DOHH2 (cell line): Measurements from ENCODE around the gene TMEM184A.
"Not testable (repeated sequence)": the region's sequence is repeated elsewhere in the genome, so short reads cannot be mapped to it uniquely, and the experiment has no call there.

ENCODE experiments used
- H3F3A ChIP-seq: fragments of 200-600 bp; sonication (generic), shearing (Covaris generic); 2 replicates; pipeline ENCODE4 v1.6.0; 2016; ENCODE audit warnings: antibody characterized with exemption, mild to moderate bottlenecking; ENCODE audit not compliant: control insufficient read depth, insufficient read depth
- H3K27ac ChIP-seq: fragments of 200-600 bp; sonication (generic); 2 replicates; pipeline ENCODE4 v1.5.1; 2014; ENCODE audit warnings: low read depth, mild to moderate bottlenecking, low read length, moderate library complexity
- H3K27me3 ChIP-seq: fragments of 200-600 bp; sonication (generic); 2 replicates; pipeline ENCODE4 v1.6.1; 2014; ENCODE audit warnings: mild to moderate bottlenecking, low read length, mixed read lengths; ENCODE audit not compliant: control insufficient read depth
- H3K36me3 ChIP-seq: fragments of 200-600 bp; sonication (generic); 2 replicates; pipeline ENCODE4 v1.6.1; 2014; ENCODE audit warnings: mild to moderate bottlenecking, low read length, moderate library complexity, mixed read lengths; ENCODE audit not compliant: control insufficient read depth
- H3K4me1 ChIP-seq: fragments of 200-600 bp; sonication (generic); 2 replicates; pipeline ENCODE4 v1.6.1; 2014; ENCODE audit warnings: mild to moderate bottlenecking, low read length, mixed read lengths; ENCODE audit not compliant: control insufficient read depth
- H3K4me2 ChIP-seq: fragments of 200-600 bp; sonication (generic); 2 replicates; pipeline ENCODE4 v1.6.0; 2014; ENCODE audit warnings: mild to moderate bottlenecking, low read length, moderate library complexity
- H3K4me3 ChIP-seq: fragments of 200-600 bp; sonication (generic); 2 replicates; pipeline ENCODE4 v1.5.1; 2014; ENCODE audit warnings: mild to moderate bottlenecking, low read length, mixed read lengths
- H3K79me2 ChIP-seq: fragments of 200-600 bp; sonication (generic); 2 replicates; pipeline ENCODE4 v1.6.1; 2014; ENCODE audit warnings: mild to moderate bottlenecking, low read length, mixed read lengths; ENCODE audit not compliant: control insufficient read depth
- H3K9me2 ChIP-seq: fragments of 200-600 bp; sonication (generic); replicated peaks from 2 replicates; pipeline ENCODE4 v1.6.1; 2014; ENCODE audit warnings: mild to moderate bottlenecking, low read length, mixed read lengths; ENCODE audit not compliant: control insufficient read depth
- H3K9me3 ChIP-seq: fragments of 200-600 bp; sonication (generic); 2 replicates; pipeline ENCODE4 v1.6.1; 2014; ENCODE audit warnings: antibody characterized with exemption, low read length, mixed read lengths; ENCODE audit not compliant: control insufficient read depth, insufficient read depth
- H4K20me1 ChIP-seq: fragments of 200-600 bp; sonication (generic); 2 replicates; pipeline ENCODE4 v1.6.0; 2014; ENCODE audit warnings: low read depth, mild to moderate bottlenecking, antibody characterized with exemption, low read length, moderate library complexity; ENCODE audit not compliant: control insufficient read depth, insufficient read depth
- EZH2phosphoT487 ChIP-seq: fragments of 200-600 bp; sonication (generic); IDR thresholded peaks from 2 replicates; pipeline ENCODE4 v1.6.1; 2017; ENCODE audit warnings: borderline replicate concordance, mild to moderate bottlenecking, antibody characterized with exemption, low read length, moderate library complexity, mixed read lengths
- TF ChIP-seq, protein P1 (sequence below): fragments of 200-600 bp; sonication (generic); IDR thresholded peaks from one replicate; pipeline ENCODE4 v1.5.1; 2014; ENCODE audit warnings: antibody characterized with exemption, mild to moderate bottlenecking, low read depth, low read length; ENCODE audit not compliant: poor library complexity, severe bottlenecking

TMEM184A gene

DNA sequence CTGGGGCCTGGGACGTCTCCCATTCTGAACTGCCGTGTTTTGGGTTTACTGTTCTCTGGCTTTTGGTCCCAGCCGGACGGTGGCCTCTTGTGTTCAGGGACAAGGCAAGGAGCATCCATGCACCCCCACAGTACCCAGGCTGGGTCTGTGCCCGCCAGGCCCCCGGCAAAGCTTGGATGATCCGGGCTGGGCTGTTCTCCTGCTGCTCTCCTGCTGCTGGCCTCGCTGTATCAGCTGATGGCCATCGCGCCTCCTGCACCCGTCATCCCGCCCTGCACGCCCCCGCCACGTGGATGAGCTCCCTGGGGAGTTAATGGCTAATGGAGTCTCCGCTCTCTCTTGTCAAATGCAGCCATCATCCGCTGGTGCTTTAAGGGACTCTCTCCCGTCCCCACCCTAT lies 28.7 kb upstream of the TMEM184A start:
- Histone ChIP-seq H3K27me3 (peaks cover 7% of the 10 kb centered on the region; the same call in 1 of the 2 replicates), H3K4me2 (no peak overlapping the region), H3K9me3 (no peaks in the 10 kb centered on the region), H3K4me3 (no peak overlapping the region), H3K4me1 (no peaks in the 10 kb centered on the region), H3F3A (no peaks in the 10 kb centered on the region), H3K27ac (no peak overlapping the region), H3K79me2 (no peaks in the 10 kb centered on the region), H4K20me1 (0 out of 2 replicates have a peak, but pooled peaks cover 2% of the 10 kb centered on the region), H3K36me3 (no peaks in the 10 kb centered on the region), H3K9me2 (no peaks in the 10 kb centered on the region)
- TF ChIP-seq EZH2phosphoT487: no peak
- TF ChIP-seq, protein P1, sequence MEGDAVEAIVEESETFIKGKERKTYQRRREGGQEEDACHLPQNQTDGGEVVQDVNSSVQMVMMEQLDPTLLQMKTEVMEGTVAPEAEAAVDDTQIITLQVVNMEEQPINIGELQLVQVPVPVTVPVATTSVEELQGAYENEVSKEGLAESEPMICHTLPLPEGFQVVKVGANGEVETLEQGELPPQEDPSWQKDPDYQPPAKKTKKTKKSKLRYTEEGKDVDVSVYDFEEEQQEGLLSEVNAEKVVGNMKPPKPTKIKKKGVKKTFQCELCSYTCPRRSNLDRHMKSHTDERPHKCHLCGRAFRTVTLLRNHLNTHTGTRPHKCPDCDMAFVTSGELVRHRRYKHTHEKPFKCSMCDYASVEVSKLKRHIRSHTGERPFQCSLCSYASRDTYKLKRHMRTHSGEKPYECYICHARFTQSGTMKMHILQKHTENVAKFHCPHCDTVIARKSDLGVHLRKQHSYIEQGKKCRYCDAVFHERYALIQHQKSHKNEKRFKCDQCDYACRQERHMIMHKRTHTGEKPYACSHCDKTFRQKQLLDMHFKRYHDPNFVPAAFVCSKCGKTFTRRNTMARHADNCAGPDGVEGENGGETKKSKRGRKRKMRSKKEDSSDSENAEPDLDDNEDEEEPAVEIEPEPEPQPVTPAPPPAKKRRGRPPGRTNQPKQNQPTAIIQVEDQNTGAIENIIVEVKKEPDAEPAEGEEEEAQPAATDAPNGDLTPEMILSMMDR: no peak

DNA sequence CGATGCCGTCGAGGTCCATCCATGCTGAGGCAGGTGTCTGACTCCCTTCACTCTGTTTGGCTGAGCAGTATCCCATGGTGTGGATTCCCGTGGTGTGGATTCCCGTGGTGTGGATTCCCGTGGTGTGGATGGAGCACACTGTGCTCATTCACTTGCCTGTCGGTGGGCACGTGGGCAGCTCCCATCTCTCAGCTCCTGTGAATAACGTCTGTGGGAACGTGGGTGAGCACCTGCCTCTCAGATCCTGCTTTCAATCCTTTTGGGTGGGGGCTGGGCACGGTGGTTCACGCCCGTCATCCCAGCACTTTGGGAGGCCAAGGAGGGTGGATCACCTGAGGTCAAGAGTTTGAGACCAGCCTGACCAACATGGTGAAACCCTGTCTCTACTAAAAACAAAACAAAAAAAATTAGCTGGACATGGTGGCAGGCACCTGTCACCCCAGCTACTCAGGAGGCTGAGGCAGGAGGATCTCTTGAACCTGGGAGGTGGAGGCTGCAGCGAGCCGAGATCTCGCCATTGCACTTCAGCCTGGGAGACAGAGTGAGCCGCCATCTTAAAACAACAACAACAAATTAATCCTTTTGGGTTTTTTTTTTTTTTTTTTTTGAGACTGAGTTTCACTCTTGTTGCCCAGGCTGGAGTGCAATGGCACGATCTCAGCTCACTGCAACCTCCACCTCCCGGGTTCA lies 27.4 kb upstream of the TMEM184A start:
- H3K9me2 ChIP-seq, H3K36me3 ChIP-seq, H3K9me3 ChIP-seq, H3K4me2 ChIP-seq, H3K27ac ChIP-seq, H3K27me3 ChIP-seq, H3K4me1 ChIP-seq, H4K20me1 ChIP-seq, H3K79me2 ChIP-seq, H3F3A ChIP-seq, H3K4me3 ChIP-seq: not testable (repeated sequence)

DNA sequence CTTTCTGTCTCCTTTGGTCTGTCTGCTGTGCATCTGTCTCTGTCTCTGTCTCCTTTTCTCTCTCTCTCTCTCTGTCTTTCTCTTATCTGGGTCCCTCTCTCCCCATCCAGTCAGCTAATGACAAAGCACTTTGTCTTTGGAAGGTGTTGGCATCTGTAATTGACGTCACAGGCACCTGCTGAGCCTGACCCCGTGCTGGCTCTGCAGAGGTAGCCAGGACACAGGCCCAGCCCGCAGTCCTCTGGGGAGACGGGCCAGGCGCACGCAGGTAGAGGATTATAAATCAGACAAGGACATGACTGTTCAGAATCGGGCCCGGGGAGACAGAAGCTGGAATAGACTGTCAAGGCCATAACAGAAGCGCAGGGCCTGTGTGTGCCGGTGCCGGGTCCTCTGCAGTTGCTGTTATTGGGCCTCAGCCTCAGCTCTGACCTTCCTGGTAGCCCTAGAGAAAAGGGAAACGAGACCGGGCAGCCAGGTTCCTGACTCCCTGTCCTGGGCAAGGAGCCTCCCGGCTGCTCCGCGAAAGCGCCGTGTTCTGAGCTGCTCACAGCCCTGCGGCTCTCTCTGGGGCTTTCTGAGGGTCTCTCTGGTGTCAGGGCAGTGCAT lies 24.5 kb upstream of the TMEM184A start:
- Histone ChIP-seq H4K20me1 (no peaks in the 10 kb centered on the region), H3K9me2 (no peaks in the 10 kb centered on the region), H3K36me3 (no peaks in the 10 kb centered on the region), H3F3A (no peaks in the 10 kb centered on the region), H3K27me3 (peaks cover 5% of the 10 kb centered on the region), H3K4me3 (no peak overlapping the region), H3K27ac (no peak overlapping the region), H3K4me1 (0 out of 2 replicates have a peak, but pooled peaks cover 4% of the 10 kb centered on the region), H3K4me2 (no peak overlapping the region), H3K79me2 (no peaks in the 10 kb centered on the region), H3K9me3 (no peaks in the 10 kb centered on the region)
- TF ChIP-seq, protein P1: no peak
- TF ChIP-seq EZH2phosphoT487: no peak
